CD4-positive, alpha-beta T cell treated with Interleukin-4 for 1 hour (primary cell): ENCODE results near the gene DNAH1.
"Not testable (repeated sequence)": the region's sequence is repeated elsewhere in the genome, so short reads cannot be mapped to it uniquely, and the experiment has no call there.

Source experiments
- DNase-seq, 2 donors: peaks; one replicate each; pipeline ENCODE4 v3.0.0-alpha.2; 2020 to 2022

Gene DNAH1

GRCh38 chr3:52313774-52314188 is 2.3 kb upstream of the DNAH1 start:
- peak in 1 of 2 donors; percentile 73 for DNase-seq

- DNase-seq = no peak
Measured at GRCh38 chr3:52314489-52314888, 1.6 kb upstream of the DNAH1 start.

GRCh38 chr3:52315006-52315405 is 1.1 kb upstream of the DNAH1 start:
- no peak for DNase-seq

GRCh38 chr3:52317208-52318000 is 1.3 kb downstream of the DNAH1 start:
- peak; percentile 74 to 75 for DNase-seq

- no peak for DNase-seq
Measured at GRCh38 chr3:52318186-52318816, 2.2 kb downstream of the DNAH1 start.

GRCh38 chr3:52319921-52320595 is 3.9 kb downstream of the DNAH1 start:
- DNase-seq = no peak

- no peak for DNase-seq
Measured at GRCh38 chr3:52321481-52321880, 5.4 kb downstream of the DNAH1 start.

GRCh38 chr3:52322466-52322865 is 6.3 kb downstream of the DNAH1 start:
- DNase-seq = no peak

- no peak for DNase-seq
Measured at GRCh38 chr3:52323526-52324295, 7.6 kb downstream of the DNAH1 start.

- no peak for DNase-seq
Measured at GRCh38 chr3:52324676-52325075, 8.6 kb downstream of the DNAH1 start.

GRCh38 chr3:52325686-52326085 is 9.6 kb downstream of the DNAH1 start:
- DNase-seq = no peak

- no peak for DNase-seq
Measured at GRCh38 chr3:52326976-52327375, 10.9 kb downstream of the DNAH1 start.

- DNase-seq = no peak
Measured at GRCh38 chr3:52327486-52328290, 11.6 kb downstream of the DNAH1 start.

GRCh38 chr3:52328536-52329080 is 12.5 kb downstream of the DNAH1 start:
- DNase-seq = no peak

GRCh38 chr3:52330194-52330805 is 14.2 kb downstream of the DNAH1 start:
- DNase-seq = no peak

GRCh38 chr3:52331091-52331490 is 15.0 kb downstream of the DNAH1 start:
- no peak for DNase-seq

GRCh38 chr3:52331906-52332305 is 15.8 kb downstream of the DNAH1 start:
- no peak for DNase-seq

- DNase-seq = no peak
Measured at GRCh38 chr3:52333869-52334557, 17.9 kb downstream of the DNAH1 start.

GRCh38 chr3:52338131-52338530 is 22.0 kb downstream of the DNAH1 start:
- not testable (repeated sequence) for DNase-seq

- DNase-seq = peak; percentile 60 to 86
Measured at GRCh38 chr3:52339612-52340011, 23.5 kb downstream of the DNAH1 start.

- no peak for DNase-seq
Measured at GRCh38 chr3:52341123-52341522, 25.0 kb downstream of the DNAH1 start.
